B cell (primary cell): ENCODE data around the gene ZAR1L. TPM values are rescaled to one million over a fixed set of nuclear protein-coding genes. Genes with fewer than 3 reads are reported as not detected.
A peak's percentile ranks its signal among the peaks of the same experiment; 100 is the strongest.

Experiments
- ATAC-seq: fragments of 200-7000 bp; cut with Tn5 transposase; one replicate; pipeline ENCODE4 v1.10.0; 2021; ENCODE audit warnings: low read depth, mild to moderate bottlenecking, moderate number of reproducible peaks, moderate library complexity
- CTCF ChIA-PET: fragments of 350-600 bp; sonication (Branson Sonifier 250); formaldehyde crosslinking; loops from one replicate; lab custom pipeline; 2021; ENCODE audit warnings: antibody characterized with exemption, inconsistent platforms; lab: Charles Lee
- POLR2A ChIA-PET: fragments of 350-600 bp; sonication (Branson Sonifier 250); formaldehyde crosslinking; loops from one replicate; lab custom pipeline; 2021; ENCODE audit warnings: antibody characterized with exemption; lab: Charles Lee
- DNase-seq: peaks from one replicate; pipeline ENCODE4 v3.0.0; 2013
- H2AFZ ChIP-seq: 2 replicates; pipeline ENCODE4 v1.6.1; 2012; ENCODE audit warnings: mild to moderate bottlenecking, low read depth, low read length; ENCODE audit not compliant: insufficient read depth, poor library complexity, severe bottlenecking
- H3K27ac ChIP-seq, 2 donors: 1 replicate in 1 of 2; 2 replicates in 1 of 2; pipeline ENCODE4 v1.5.1; 2012 to 2013; ENCODE audit warnings: low read length in 2 of 2, mild to moderate bottlenecking in 2 of 2, moderate library complexity in 1 of 2
- H3K27me3 ChIP-seq, 4 experiments: fragments of 200-600 bp in 1 of 4; sonication (generic) in 1 of 4; replicated peaks in 1 of 4; 1 replicate in 2 of 4; 2 replicates in 2 of 4; pipeline versions ENCODE4 v1.6.1 to v1.7.0; 2013 to 2016; ENCODE audit warnings: low read length in 3 of 4, mild to moderate bottlenecking in 2 of 4, mixed read lengths in 1 of 4, moderate library complexity in 1 of 4; ENCODE audit not compliant: insufficient read depth in 4 of 4, control insufficient read depth in 3 of 4; ENCODE audit errors: control extremely low read depth in 1 of 4
- H3K36me3 ChIP-seq, 2 experiments: replicated peaks in 1 of 2; 1 replicate in 1 of 2; 2 replicates in 1 of 2; pipeline versions ENCODE4 v1.6.1 to v1.7.1; 2013; ENCODE audit warnings: low read length in 1 of 2; ENCODE audit not compliant: insufficient read depth in 2 of 2, control insufficient read depth in 1 of 2; ENCODE audit errors: control extremely low read depth in 1 of 2, extremely low read depth in 1 of 2
- H3K4me1 ChIP-seq, 2 donors: fragments of 200-600 bp in 1 of 2; sonication (generic) in 1 of 2; 1 replicate in 1 of 2; 2 replicates in 1 of 2; pipeline versions ENCODE4 v1.5.1 to v1.6.1; 2013 to 2017; ENCODE audit warnings: low read length in 2 of 2; ENCODE audit not compliant: control insufficient read depth in 2 of 2, insufficient read depth in 2 of 2
- H3K4me2 ChIP-seq: replicated peaks from 2 replicates; pipeline ENCODE3; 2012; ENCODE audit warnings: mild to moderate bottlenecking, low read depth, low read length; ENCODE audit not compliant: poor library complexity, severe bottlenecking
- H3K4me3 ChIP-seq, 5 experiments: fragments of 200-600 bp in 1 of 5; sonication (generic) in 1 of 5; 1 replicate in 3 of 5; 2 replicates in 2 of 5; pipeline versions ENCODE4 v1.5.1 to v1.7.0; 2011 to 2016; ENCODE audit warnings: low read length in 4 of 5, mild to moderate bottlenecking in 4 of 5, low read depth in 2 of 5, control low read depth in 1 of 5, moderate library complexity in 1 of 5; ENCODE audit not compliant: insufficient read depth in 1 of 5; ENCODE audit errors: control extremely low read depth in 1 of 5, extremely low read depth in 1 of 5
- H3K79me2 ChIP-seq: fragments of 200-600 bp; sonication (generic); one replicate; pipeline ENCODE4 v1.6.0; 2016; ENCODE audit warnings: low read length; ENCODE audit not compliant: control insufficient read depth, insufficient read depth
- H3K9ac ChIP-seq: fragments of 200-600 bp; sonication (generic); 2 replicates; pipeline ENCODE4 v1.6.1; 2017; ENCODE audit warnings: mild to moderate bottlenecking, low read length, moderate library complexity
- H3K9me3 ChIP-seq, 3 donors: one replicate each; pipeline versions ENCODE4 v1.6.1 to v1.7.1; 2013; ENCODE audit warnings: low read length in 2 of 3; ENCODE audit not compliant: control insufficient read depth in 2 of 3, insufficient read depth in 1 of 3; ENCODE audit errors: control extremely low read depth in 1 of 3
- H4K20me1 ChIP-seq: 2 replicates; pipeline ENCODE4 v1.6.0; 2012; ENCODE audit warnings: mild to moderate bottlenecking, low read length; ENCODE audit not compliant: insufficient read depth, control insufficient read depth, poor library complexity, severe bottlenecking
- H3K27ac Mint-ChIP-seq: one replicate; pipeline ENCODE4 v1.8.0; 2021; ENCODE audit warnings: mixed read lengths
- H3K27me3 Mint-ChIP-seq: one replicate; pipeline ENCODE4 v1.8.0; 2021; ENCODE audit warnings: mixed read lengths
- H3K4me1 Mint-ChIP-seq: one replicate; pipeline ENCODE4 v1.8.0; 2021; ENCODE audit warnings: mixed read lengths
- H3K4me3 Mint-ChIP-seq: one replicate; pipeline ENCODE4 v1.8.0; 2021; ENCODE audit warnings: mixed read lengths
- H3K9me3 Mint-ChIP-seq: one replicate; pipeline ENCODE4 v1.8.0; 2022; ENCODE audit warnings: mixed read lengths; ENCODE audit not compliant: insufficient read depth
- CTCF ChIP-seq: fragments of 200-600 bp; IDR thresholded peaks from one replicate; pipeline ENCODE4 v1.8.0; 2022; ENCODE audit warnings: antibody characterized with exemption, mild to moderate bottlenecking
- EZH2 ChIP-seq: IDR thresholded peaks from 2 replicates; pipeline ENCODE4 v1.6.1; 2012; ENCODE audit warnings: borderline replicate concordance, low read depth, mild to moderate bottlenecking, moderate library complexity, low read length; ENCODE audit not compliant: insufficient read depth, poor library complexity, severe bottlenecking
- WGBS: methylation state at CpG from one replicate; pipeline ENCODE4 v1.1.5; 2013; ENCODE audit warnings: missing lambda C conversion rate; ENCODE audit not compliant: insufficient coverage; 5-methylcytosine and 5-hydroxymethylcytosine counted together
- intact Hi-C: fragments of 100-400 bp; cut with micrococcal nuclease; formaldehyde crosslinking; loops from one replicate; pipeline ENCODE4 v1.10.0; 2022
- polyA plus RNA-seq: library from polyadenylated mRNA; depleted of rRNA; stranded (reverse); fragments of >200 nt; gene quantifications from 2 replicates; pipeline ENCODE4 v1.2.3, GENCODE V29; 2012
- total RNA-seq, 2 donors: library from RNA; stranded (reverse); fragments of 120-200 nt in 1 of 2; gene quantifications; 1 replicate in 1 of 2; 2 replicates in 1 of 2; pipeline versions ENCODE4 v1.2.3 to v1.2.4, GENCODE V29; 2013 to 2022

ZAR1L gene
- total and polyA plus RNA-seq, 2 donors (not counting 1 experiment from before 2014, with no cell fraction given): not detected

- CTCF ChIA-PET: interaction anchor here (1.4 to 2.0 kb wide), 6 partner anchors 65 to 406 kb away, joined by 3 to 23 read pairs (median 6); partner anchors contain the start of gene N4BP2L1
- H3K27me3 Mint-ChIP-seq: no peaks in the 10 kb centered on the region
- no peaks in the 10 kb centered on the region for H3K9me3 Mint-ChIP-seq
- H3K27me3 ChIP-seq: no peaks in the 10 kb centered on the region
- H3K27ac Mint-ChIP-seq: peak overlapping the region; percentile 99
- intact Hi-C loops: loop anchor here (5.0 to 10.0 kb wide), 4 partner anchors 336 to 1699 kb away; partner anchors contain the start of gene USPL1
- peak overlapping the region; percentile 91 for H3K4me3 Mint-ChIP-seq
- H4K20me1 ChIP-seq: no peaks in the 10 kb centered on the region
- 0% methylated on average over 11 of the region's 13 CpGs for WGBS
- H3K4me1 ChIP-seq: peaks cover 7 to 20% of the 10 kb centered on the region in 2 donors
- ATAC-seq (peak; percentile 12), DNase-seq (no peak)
- peak overlapping the region; percentile 89 for H3K9ac ChIP-seq
- H3K27ac ChIP-seq: peak overlapping the region; percentile 99 to 100
- H3K9me3 ChIP-seq: peaks cover 0 to 6% (median 0%) of the 10 kb centered on the region in 3 donors
- H3K36me3 ChIP-seq: no peaks in the 10 kb centered on the region
- POLR2A ChIA-PET: interaction anchor here (0.7 to 2.9 kb wide), 4 partner anchors 112 to 406 kb away, joined by 5 to 17 read pairs (median 6); partner anchors contain the start of genes N4BP2L1 and N4BP2L2
- no peak for TF ChIP-seq CTCF
- no peak for TF ChIP-seq EZH2
- H3K4me2 ChIP-seq: peak overlapping the region; percentile 84
- H2AFZ ChIP-seq: peak overlapping the region; percentile 71
- H3K4me3 ChIP-seq: peak overlapping the region; percentile 74 to 91 (median 82)
- peaks cover 15% of the 10 kb centered on the region for H3K4me1 Mint-ChIP-seq
- peaks cover 3% of the 10 kb centered on the region for H3K79me2 ChIP-seq
These were observed 821 bp upstream of the ZAR1L start for GRCh38 chr13:32316028-32316339.
